Smooth muscle cell (in vitro differentiated cells): ENCODE measurements around the gene PEX14. TPM values are rescaled to one million over a fixed set of nuclear protein-coding genes. Genes with fewer than 3 reads are reported as not detected.

Source experiments
- DNase-seq: peaks from one replicate; lab custom pipeline; 2025; ENCODE audit not compliant: unreplicated experiment; lab: John Stamatoyannopoulos, UW
- H2AFZ ChIP-seq: fragments of 200-600 bp; sonication (generic); 2 replicates; pipeline ENCODE4 v1.6.0; 2016; ENCODE audit warnings: antibody characterized with exemption, low read depth, mild to moderate bottlenecking
- H3F3A ChIP-seq: fragments of 200-600 bp; sonication (generic); 2 replicates; pipeline ENCODE4 v1.6.0; 2017; ENCODE audit warnings: antibody characterized with exemption, low read depth
- H3K27ac ChIP-seq: fragments of 200-600 bp; sonication (generic); 2 replicates; pipeline ENCODE4 v1.5.1; 2016; ENCODE audit warnings: low read depth, mild to moderate bottlenecking
- H3K27me3 ChIP-seq: fragments of 200-600 bp; sonication (generic); 2 replicates; pipeline ENCODE4 v1.6.1; 2016; ENCODE audit warnings: low read depth, mild to moderate bottlenecking
- H3K36me3 ChIP-seq: fragments of 200-600 bp; sonication (generic); 2 replicates; pipeline ENCODE4 v1.5.1; 2016; ENCODE audit warnings: low read depth
- H3K4me1 ChIP-seq: fragments of 200-600 bp; sonication (generic); 2 replicates; pipeline ENCODE4 v1.5.1; 2016; ENCODE audit warnings: low read depth
- H3K4me2 ChIP-seq: fragments of 200-600 bp; sonication (generic); 2 replicates; pipeline ENCODE4 v1.6.0; 2016; ENCODE audit warnings: mild to moderate bottlenecking
- H3K4me3 ChIP-seq: fragments of 200-600 bp; sonication (generic); 2 replicates; pipeline ENCODE4 v1.5.1; 2016; ENCODE audit warnings: mild to moderate bottlenecking
- H3K79me2 ChIP-seq: fragments of 200-600 bp; sonication (generic); 2 replicates; pipeline ENCODE4 v1.6.0; 2016; ENCODE audit warnings: low read depth, mild to moderate bottlenecking
- H3K9ac ChIP-seq: fragments of 200-600 bp; sonication (generic); 2 replicates; pipeline ENCODE4 v1.6.0; 2016; ENCODE audit warnings: low read depth
- H3K9me3 ChIP-seq: fragments of 200-600 bp; sonication (generic); replicated peaks from 2 replicates; pipeline ENCODE4 v1.5.1; 2016; ENCODE audit warnings: low read depth
- H4K20me1 ChIP-seq: fragments of 200-600 bp; sonication (generic); 2 replicates; pipeline ENCODE4 v1.6.0; 2016; ENCODE audit warnings: low read depth
- WGBS: methylation state at CpG from one replicate; pipeline ENCODE4 v1.1.7; 2016; ENCODE audit warnings: low lambda C conversion rate; 5-methylcytosine and 5-hydroxymethylcytosine counted together
- polyA plus RNA-seq: library from polyadenylated mRNA; unstranded; fragments of >200 nt; fragmentation: Nextera tagmentation; extraction: Ambion mirVana; gene quantifications from 2 replicates; pipeline ENCODE4 v1.2.1, GENCODE V29; 2016
- total RNA-seq: library from RNA; depleted of rRNA; stranded (reverse); fragments of >200 nt; gene quantifications from 2 replicates; pipeline ENCODE4 v1.2.3, GENCODE V29; 2014
- TF ChIP-seq, protein P1 (sequence below): fragments of 200-600 bp; sonication (generic); IDR thresholded peaks from 2 replicates; pipeline ENCODE4 v1.5.1; 2017; ENCODE audit warnings: borderline replicate concordance, mild to moderate bottlenecking, antibody characterized with exemption; ENCODE audit not compliant: insufficient read depth, poor library complexity, severe bottlenecking

The PEX14 gene
- total and polyA plus RNA-seq, 2 experiments from 2014 or later, result 14.2 to 15.2 TPM

DNA sequence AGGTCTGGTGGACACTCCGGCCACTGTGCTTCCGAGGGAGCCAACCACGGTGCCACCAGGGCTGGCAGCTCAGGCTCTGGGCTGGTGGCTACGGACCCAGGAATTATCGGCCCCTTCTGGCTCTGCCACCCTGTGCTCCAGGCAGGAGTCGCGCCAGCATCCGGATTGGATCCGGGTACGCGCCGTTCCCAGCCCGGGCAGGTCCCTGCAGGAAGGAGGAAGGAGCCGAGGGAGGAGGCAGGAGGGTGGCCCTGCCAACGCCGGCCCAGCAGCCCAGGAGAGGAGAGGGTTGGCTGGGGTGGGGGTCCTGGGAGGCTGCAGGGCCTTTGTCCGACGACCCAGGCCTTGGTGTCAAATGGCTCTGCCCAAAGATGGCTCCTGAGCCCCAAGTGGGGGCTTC is 161.2 kb downstream of the PEX14 start:
- no peak overlapping the region for H2AFZ ChIP-seq
- 96% methylated on average over 18 of the region's 18 CpGs for WGBS

DNA sequence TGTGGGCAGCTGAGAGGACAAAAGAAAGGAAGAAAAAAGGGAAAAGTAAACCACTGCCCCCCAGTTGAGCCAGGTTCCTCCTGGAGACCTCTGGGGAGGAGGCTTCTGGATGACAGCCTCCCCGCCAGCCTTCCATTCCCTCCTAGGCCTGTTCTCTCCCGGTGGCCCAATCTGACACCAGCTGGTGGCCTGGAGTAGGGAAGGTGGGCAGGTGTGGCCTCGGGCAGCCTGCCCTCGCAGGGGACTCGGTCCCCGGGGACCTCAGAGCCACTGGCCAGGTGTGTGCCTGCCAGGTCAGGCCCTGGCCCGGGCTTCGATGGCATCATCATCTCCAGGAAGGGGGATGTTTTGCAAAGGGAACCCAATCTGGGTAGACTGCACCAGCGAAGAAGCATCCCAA is 162.7 kb downstream of the PEX14 start:
- Histone ChIP-seq H4K20me1 (no peaks in the 10 kb centered on the region), H3K79me2 (no peaks in the 10 kb centered on the region), H3K4me3 (no peak overlapping the region), H3K4me2 (peak overlapping the region; percentile 89), H3K27ac (no peak overlapping the region), H3K4me1 (peaks cover 9% of the 10 kb centered on the region), H2AFZ (no peak overlapping the region), H3K27me3 (peaks cover 18% of the 10 kb centered on the region), H3K9ac (no peak overlapping the region), H3K9me3 (no peaks in the 10 kb centered on the region), H3F3A (no peaks in the 10 kb centered on the region), H3K36me3 (no peaks in the 10 kb centered on the region)
- TF ChIP-seq, protein P1, sequence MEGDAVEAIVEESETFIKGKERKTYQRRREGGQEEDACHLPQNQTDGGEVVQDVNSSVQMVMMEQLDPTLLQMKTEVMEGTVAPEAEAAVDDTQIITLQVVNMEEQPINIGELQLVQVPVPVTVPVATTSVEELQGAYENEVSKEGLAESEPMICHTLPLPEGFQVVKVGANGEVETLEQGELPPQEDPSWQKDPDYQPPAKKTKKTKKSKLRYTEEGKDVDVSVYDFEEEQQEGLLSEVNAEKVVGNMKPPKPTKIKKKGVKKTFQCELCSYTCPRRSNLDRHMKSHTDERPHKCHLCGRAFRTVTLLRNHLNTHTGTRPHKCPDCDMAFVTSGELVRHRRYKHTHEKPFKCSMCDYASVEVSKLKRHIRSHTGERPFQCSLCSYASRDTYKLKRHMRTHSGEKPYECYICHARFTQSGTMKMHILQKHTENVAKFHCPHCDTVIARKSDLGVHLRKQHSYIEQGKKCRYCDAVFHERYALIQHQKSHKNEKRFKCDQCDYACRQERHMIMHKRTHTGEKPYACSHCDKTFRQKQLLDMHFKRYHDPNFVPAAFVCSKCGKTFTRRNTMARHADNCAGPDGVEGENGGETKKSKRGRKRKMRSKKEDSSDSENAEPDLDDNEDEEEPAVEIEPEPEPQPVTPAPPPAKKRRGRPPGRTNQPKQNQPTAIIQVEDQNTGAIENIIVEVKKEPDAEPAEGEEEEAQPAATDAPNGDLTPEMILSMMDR, result no peak
- no peak for DNase-seq
- 91% methylated on average over 9 of the region's 9 CpGs for WGBS

More for the DNA sequence above, 161.2 kb downstream of the PEX14 start:
- H3K4me2 ChIP-seq, result no peak overlapping the region
- H3K4me3 ChIP-seq, result no peak overlapping the region
- peaks cover 18% of the 10 kb centered on the region for H3K27me3 ChIP-seq
- H3K36me3 ChIP-seq, result no peaks in the 10 kb centered on the region
- TF ChIP-seq, protein P1, result no peak
- no peaks in the 10 kb centered on the region for H3F3A ChIP-seq
- DNase-seq, result no peak
- no peaks in the 10 kb centered on the region for H4K20me1 ChIP-seq
- H3K9ac ChIP-seq, result no peak overlapping the region
- H3K27ac ChIP-seq, result no peak overlapping the region
- H3K9me3 ChIP-seq, result no peaks in the 10 kb centered on the region
- peaks cover 18% of the 10 kb centered on the region for H3K4me1 ChIP-seq
- no peaks in the 10 kb centered on the region for H3K79me2 ChIP-seq

DNA sequence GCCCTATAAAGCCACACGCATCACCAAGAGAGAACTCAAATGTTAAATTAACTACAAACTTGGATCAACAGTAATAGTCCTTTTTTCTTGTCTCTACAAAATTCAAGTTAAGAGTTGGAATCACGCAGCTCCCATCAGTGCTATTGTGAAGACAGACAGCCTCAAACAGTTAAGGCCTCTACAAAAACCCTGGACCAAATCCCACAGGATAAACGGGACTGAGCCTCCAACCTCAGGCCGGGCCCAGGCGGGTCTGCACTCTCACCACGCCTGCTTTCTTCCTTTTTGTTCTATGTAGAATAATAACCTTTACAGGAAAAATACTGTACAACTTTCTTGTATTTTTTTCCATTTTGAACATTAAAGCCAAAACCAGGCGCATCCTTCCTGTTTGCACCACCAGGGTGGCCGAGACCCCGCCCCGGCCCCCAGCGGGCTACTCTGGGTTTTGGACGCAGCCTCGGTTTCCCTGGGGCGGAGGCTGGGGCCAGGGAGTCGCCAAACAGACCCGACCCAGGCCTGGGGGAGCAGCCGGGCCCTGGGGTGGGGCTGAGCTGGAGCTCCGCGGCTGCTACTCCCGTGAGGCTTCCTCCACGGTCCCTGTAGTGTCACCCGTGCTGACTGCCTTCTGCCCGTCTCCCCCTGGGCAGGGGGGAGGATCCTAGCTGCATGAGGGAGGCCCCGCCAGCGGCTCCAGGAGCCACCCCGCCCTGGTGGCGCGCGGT is 163.2 kb downstream of the PEX14 start:
- H3K9ac ChIP-seq, result peak overlapping the region; percentile 0
- TF ChIP-seq, protein P1, result no peak
- no peaks in the 10 kb centered on the region for H4K20me1 ChIP-seq
- H3K36me3 ChIP-seq, result no peaks in the 10 kb centered on the region
- WGBS, result 56% methylated on average over 21 of the region's 29 CpGs
- peak overlapping the region; percentile 50 for H3K4me3 ChIP-seq
- DNase-seq, result no peak
- H3K4me2 ChIP-seq, result peak overlapping the region; percentile 89
- no peaks in the 10 kb centered on the region for H3K79me2 ChIP-seq
- no peaks in the 10 kb centered on the region for H3K9me3 ChIP-seq
- no peak overlapping the region for H2AFZ ChIP-seq
- H3K27me3 ChIP-seq, result peaks cover 18% of the 10 kb centered on the region
- peaks cover 6% of the 10 kb centered on the region for H3K4me1 ChIP-seq
- no peak overlapping the region for H3K27ac ChIP-seq
- H3F3A ChIP-seq, result no peaks in the 10 kb centered on the region

- Histone ChIP-seq H3K4me1 (peaks cover 6% of the 10 kb centered on the region), H4K20me1 (no peaks in the 10 kb centered on the region), H3K27me3 (peaks cover 18% of the 10 kb centered on the region), H3K4me3 (peak overlapping the region; percentile 50), H3K79me2 (no peaks in the 10 kb centered on the region), H3K9ac (peak overlapping the region; percentile 0), H3K4me2 (peak overlapping the region; percentile 89), H3K36me3 (no peaks in the 10 kb centered on the region), H3F3A (no peaks in the 10 kb centered on the region), H2AFZ (no peak overlapping the region), H3K27ac (no peak overlapping the region), H3K9me3 (no peaks in the 10 kb centered on the region)
- 5% methylated on average over 21 of the region's 57 CpGs for whole genome bisulfite sequencing
- TF ChIP-seq, protein P1, result no peak
- no peak for DNase-seq
These were observed 163.8 kb downstream of the PEX14 start for GRCh38 chr1:10638559-10639005.
